Stomach (tissue), 9 donors: ENCODE measurements around the gene GMDS. TPM values are rescaled to one million over a fixed set of nuclear protein-coding genes. Genes with fewer than 3 reads are reported as not detected.
A peak's percentile ranks its signal among the peaks of the same experiment; 100 is the strongest.

ENCODE experiments used
- DNase-seq, 2 donors: peaks; one replicate each; pipeline versions ENCODE4 v3.0.0 to v3.0.0-alpha.2; 2013 to 2019
- H3K27ac ChIP-seq, 5 donors: fragments of 200-600 bp in 4 of 5; sonication (generic) in 4 of 5; one replicate each; pipeline ENCODE4 v1.5.1; 2013 to 2019; ENCODE audit warnings: mild to moderate bottlenecking in 1 of 5, moderate library complexity in 1 of 5
- H3K27me3 ChIP-seq, 3 donors: fragments of 200-600 bp; sonication (generic); one replicate each; pipeline ENCODE4 v1.5.1; 2017 to 2019; ENCODE audit warnings: mixed run types in 1 of 3
- H3K36me3 ChIP-seq, 4 donors: fragments of 200-600 bp; sonication (generic); 1 replicate in 3 of 4; 2 replicates in 1 of 4; pipeline ENCODE4 v1.5.1; 2016 to 2019
- H3K4me1 ChIP-seq, 4 donors: fragments of 200-600 bp; sonication (generic); one replicate each; pipeline ENCODE4 v1.5.1; 2016 to 2019
- H3K4me3 ChIP-seq, 4 donors: fragments of 200-600 bp; sonication (generic) in 3 of 4; one replicate each; pipeline ENCODE4 v1.5.1; 2016 to 2019; ENCODE audit warnings: mild to moderate bottlenecking in 1 of 4
- H3K9me3 ChIP-seq, 4 donors: fragments of 200-600 bp; sonication (generic); one replicate each; pipeline ENCODE4 v1.5.1; 2016 to 2019
- EP300 ChIP-seq: sonication (generic); formaldehyde crosslinking; IDR thresholded peaks from one replicate; pipeline ENCODE4 v1.6.1; 2017; ENCODE audit warnings: antibody characterized with exemption
- POLR2A ChIP-seq, 4 donors: fragments of 450-650 bp; IDR thresholded peaks; one replicate each; pipeline ENCODE4 v1.6.1; 2016; ENCODE audit warnings: antibody characterized with exemption in 4 of 4, control low read depth in 2 of 4, mild to moderate bottlenecking in 1 of 4, moderate library complexity in 1 of 4
- POLR2AphosphoS5 ChIP-seq, 3 donors: sonication (generic); formaldehyde crosslinking; IDR thresholded peaks; one replicate each; pipeline ENCODE4 v1.6.1; 2016; ENCODE audit warnings: antibody characterized with exemption in 3 of 3
- WGBS, 5 donors: extraction: QIAGEN DNeasy Blood & Tissue Kit in 3 of 5; methylation state at CpG; one replicate each; pipeline versions ENCODE4 v1.1.5 to v1.1.7; 2013 to 2018; 5-methylcytosine and 5-hydroxymethylcytosine counted together
- intact Hi-C: fragments of 100-400 bp; cut with DNase I; formaldehyde crosslinking; loops from one replicate; pipeline ENCODE4 v1.15.1; 2023; ENCODE audit warnings: low total_unique reads
- polyA plus RNA-seq, 3 donors: library from polyadenylated mRNA; stranded (reverse); fragments of 200-250 nt; gene quantifications; one replicate each; pipeline ENCODE4 v1.2.3, GENCODE V29; 2013
- total RNA-seq, 5 donors: library from RNA; depleted of rRNA; stranded (reverse); fragments of >200 nt; gene quantifications; one replicate each; pipeline versions ENCODE4 v1.1.0 to v1.2.3, GENCODE V29; 2014 to 2016
- TF ChIP-seq, protein P1 (sequence below), 7 experiments: fragments of 450-650 bp in 4 of 7; fragments of 200-600 bp in 3 of 7; sonication (generic) in 3 of 7; IDR thresholded peaks; one replicate each; pipeline ENCODE4 v1.5.1; 2016 to 2019; ENCODE audit warnings: antibody characterized with exemption in 7 of 7, control low read depth in 2 of 7, mild to moderate bottlenecking in 1 of 7
- donor health status: healthy with polysubstance abuse.
- donor health status: Bipolar disorder and iron deficiency.
- donor health status: healthy.

The GMDS gene
- total and polyA plus RNA-seq, 8 donors: 83.7 to 262 (median 121) TPM

DNA sequence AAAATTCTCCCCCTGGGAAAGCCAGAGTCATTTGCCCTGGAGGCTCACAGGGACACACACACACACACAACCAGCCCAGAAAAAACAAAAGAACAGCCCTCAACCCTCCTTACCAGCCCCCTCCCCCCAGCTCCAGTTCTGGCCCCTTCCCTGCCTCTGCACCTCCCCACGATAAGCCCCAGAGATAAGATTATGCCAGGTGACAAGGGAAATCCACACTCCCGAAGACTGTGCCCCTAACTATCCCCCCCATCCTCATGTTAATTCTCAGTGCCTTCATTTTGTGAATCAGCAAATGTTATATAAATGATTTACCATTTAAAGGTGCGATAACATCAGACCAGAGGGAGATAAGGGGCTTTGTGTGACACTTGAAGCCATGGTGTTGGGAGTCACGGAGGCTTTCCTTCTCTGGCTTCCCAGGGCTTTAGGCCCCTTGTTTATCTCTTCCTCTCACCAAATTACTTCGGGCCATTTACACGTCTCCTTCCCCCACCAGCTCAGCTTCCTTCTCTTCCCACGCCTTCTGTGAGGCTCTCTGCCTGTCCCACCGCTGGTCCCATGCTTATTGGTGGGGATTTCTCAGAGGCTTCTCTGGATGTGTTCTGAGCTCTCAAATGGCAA lies 648.2 kb downstream of the GMDS start:
- intact Hi-C loops: loop anchor here (5.0 to 10.0 kb wide), 2 partner anchors 1045 to 1158 kb away; partner anchors contain the start of gene MYLK4
- Histone ChIP-seq H3K4me1 (peaks cover 7 to 14% (median 14%) of the 10 kb centered on the region in 4 donors), H3K4me3 (no peak overlapping the region), H3K36me3 (no peaks in the 10 kb centered on the region), H3K9me3 (no peaks in the 10 kb centered on the region), H3K27ac (no peak overlapping the region), H3K27me3 (peaks cover 3 to 87% (median 53%) of the 10 kb centered on the region in 3 donors)
- DNase-seq: no peak
- TF ChIP-seq EP300 (no peak), POLR2A (IDR thresholded peaks at IDR 0.05) (no peak), POLR2AphosphoS5 (IDR thresholded peaks at IDR 0.05) (no peak)
- TF ChIP-seq, protein P1, sequence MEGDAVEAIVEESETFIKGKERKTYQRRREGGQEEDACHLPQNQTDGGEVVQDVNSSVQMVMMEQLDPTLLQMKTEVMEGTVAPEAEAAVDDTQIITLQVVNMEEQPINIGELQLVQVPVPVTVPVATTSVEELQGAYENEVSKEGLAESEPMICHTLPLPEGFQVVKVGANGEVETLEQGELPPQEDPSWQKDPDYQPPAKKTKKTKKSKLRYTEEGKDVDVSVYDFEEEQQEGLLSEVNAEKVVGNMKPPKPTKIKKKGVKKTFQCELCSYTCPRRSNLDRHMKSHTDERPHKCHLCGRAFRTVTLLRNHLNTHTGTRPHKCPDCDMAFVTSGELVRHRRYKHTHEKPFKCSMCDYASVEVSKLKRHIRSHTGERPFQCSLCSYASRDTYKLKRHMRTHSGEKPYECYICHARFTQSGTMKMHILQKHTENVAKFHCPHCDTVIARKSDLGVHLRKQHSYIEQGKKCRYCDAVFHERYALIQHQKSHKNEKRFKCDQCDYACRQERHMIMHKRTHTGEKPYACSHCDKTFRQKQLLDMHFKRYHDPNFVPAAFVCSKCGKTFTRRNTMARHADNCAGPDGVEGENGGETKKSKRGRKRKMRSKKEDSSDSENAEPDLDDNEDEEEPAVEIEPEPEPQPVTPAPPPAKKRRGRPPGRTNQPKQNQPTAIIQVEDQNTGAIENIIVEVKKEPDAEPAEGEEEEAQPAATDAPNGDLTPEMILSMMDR (IDR thresholded peaks at IDR 0.05): no peak
- 33 to 46% (median 40%) methylated on average over 8 of the region's 8 CpGs for WGBS, 5 donors

DNA sequence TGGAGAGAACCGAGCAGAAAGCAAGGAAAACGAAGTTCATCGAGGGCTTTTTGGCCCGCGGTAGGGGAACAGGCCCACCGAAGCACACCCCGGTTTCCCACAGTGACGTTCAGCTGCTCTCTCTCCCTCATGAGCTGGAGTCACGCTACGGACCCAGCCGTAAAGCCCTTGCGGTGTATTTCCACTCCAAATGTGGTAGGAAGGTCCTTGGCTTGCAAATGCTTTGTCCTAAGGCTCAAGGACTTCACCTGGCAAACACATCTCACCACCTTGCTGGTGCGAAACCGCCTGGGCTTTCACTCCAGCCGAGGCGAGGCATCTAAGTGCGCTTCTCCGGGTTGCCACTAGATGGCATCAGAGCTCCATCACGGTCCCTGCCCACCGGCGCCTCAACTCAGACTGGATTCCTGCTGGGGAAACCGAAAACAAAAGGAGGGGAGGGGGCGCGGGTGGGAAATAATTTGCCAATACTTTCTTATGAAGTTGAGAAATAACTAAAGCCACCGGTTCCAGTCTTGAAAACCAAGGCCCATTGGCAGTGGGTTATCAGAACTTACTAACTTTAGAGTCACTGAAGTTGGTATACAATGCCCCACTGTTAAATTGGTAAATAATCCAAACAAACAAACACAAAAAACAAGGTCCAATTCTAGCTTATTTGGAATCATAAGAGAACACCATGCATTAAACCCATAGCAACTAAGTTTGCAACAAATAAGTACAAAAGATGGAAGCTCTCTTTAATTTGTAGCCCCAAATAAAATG lies 649.1 kb downstream of the GMDS start:
- Histone ChIP-seq H3K27ac (no peak overlapping the region), H3K4me3 (peak overlapping the region in 2 of 4 donors; percentile 8 to 27), H3K27me3 (peaks cover 0 to 84% (median 43%) of the 10 kb centered on the region in 3 donors), H3K36me3 (no peaks in the 10 kb centered on the region), H3K9me3 (no peaks in the 10 kb centered on the region), H3K4me1 (peaks cover 3 to 11% (median 9%) of the 10 kb centered on the region in 4 donors)
- intact Hi-C loops: loop anchor here (5.0 to 10.0 kb wide), 2 partner anchors 1046 to 1159 kb away; partner anchors contain the start of gene MYLK4
- DNase-seq: peak; percentile 69 to 86
- TF ChIP-seq EP300: no peak
- TF ChIP-seq, protein P1 (IDR thresholded peaks at IDR 0.05): peak in 6 of 7 experiments; percentile 16 to 96 (median 88)
- no peak for TF ChIP-seq POLR2A (IDR thresholded peaks at IDR 0.05)
- TF ChIP-seq POLR2AphosphoS5 (IDR thresholded peaks at IDR 0.05): peak in 1 of 3 donors; percentile 32
- 16 to 21% (median 18%) methylated on average over 19 to 25 of the region's 25 CpGs for WGBS, 5 donors

DNA sequence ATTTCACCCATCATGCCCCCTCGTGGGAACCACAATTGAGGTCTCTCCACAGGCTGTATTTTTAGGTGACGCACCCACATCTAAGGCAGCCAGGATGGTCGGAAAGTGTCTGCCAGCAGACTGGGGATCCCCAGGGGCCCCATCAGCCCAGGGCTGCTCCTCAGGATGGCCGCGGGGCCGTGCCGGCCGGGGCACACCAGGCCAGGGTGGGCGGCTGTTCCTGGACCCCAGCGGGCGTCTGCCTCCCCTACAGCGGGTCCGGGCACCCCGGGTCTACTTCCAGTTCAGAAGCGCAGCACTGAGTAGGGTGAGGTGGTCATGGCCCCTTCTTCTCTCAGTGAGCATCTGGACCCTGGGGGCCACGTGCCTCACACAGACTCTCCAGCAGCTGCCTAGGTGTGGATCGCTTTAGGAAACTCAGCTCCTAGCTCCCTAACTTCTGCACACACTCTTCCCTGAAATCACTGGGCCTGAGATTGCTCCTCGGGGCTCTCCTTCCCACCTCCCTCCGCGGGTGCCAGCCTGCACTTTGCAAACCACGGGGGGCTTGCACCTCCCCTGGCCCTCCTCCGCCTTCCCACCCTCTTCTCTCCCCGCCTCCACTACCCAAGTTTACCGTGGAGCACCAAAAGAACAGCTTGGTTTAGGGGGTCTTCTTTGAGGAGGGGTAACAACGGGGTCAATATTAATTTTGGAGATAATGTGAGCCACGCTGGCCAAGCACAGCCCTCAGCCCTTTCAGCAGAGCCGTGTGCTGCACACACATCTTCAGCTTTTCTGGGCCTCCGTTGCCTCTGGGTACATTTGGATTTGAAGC lies 649.9 kb downstream of the GMDS start:
- Histone ChIP-seq H3K36me3 (no peaks in the 10 kb centered on the region), H3K4me1 (peaks cover 0 to 9% (median 6%) of the 10 kb centered on the region in 4 donors), H3K27ac (no peak overlapping the region), H3K27me3 (peaks cover 0 to 84% (median 35%) of the 10 kb centered on the region in 3 donors), H3K9me3 (no peaks in the 10 kb centered on the region), H3K4me3 (peak overlapping the region in 1 of 4 donors; percentile 8)
- 60 to 70% (median 68%) methylated on average over 28 of the region's 28 CpGs for WGBS, 5 donors
- TF ChIP-seq POLR2AphosphoS5 (IDR thresholded peaks at IDR 0.05): no peak
- TF ChIP-seq EP300: no peak
- TF ChIP-seq, protein P1 (IDR thresholded peaks at IDR 0.05): no peak
- no peak for TF ChIP-seq POLR2A (IDR thresholded peaks at IDR 0.05)
- no peak for DNase-seq
- intact Hi-C loops: loop anchor here (5.0 to 10.0 kb wide), 2 partner anchors 1047 to 1159 kb away; partner anchors contain the start of gene MYLK4
